T-helper 9 cell (primary cell): ENCODE results near the gene VAT1L.
"Not testable (repeated sequence)": the region's sequence is repeated elsewhere in the genome, so short reads cannot be mapped to it uniquely, and the experiment has no call there.

Experiments
- DNase-seq: peaks from one replicate; pipeline ENCODE4 v3.0.0-alpha.2; 2020

VAT1L gene

DNA sequence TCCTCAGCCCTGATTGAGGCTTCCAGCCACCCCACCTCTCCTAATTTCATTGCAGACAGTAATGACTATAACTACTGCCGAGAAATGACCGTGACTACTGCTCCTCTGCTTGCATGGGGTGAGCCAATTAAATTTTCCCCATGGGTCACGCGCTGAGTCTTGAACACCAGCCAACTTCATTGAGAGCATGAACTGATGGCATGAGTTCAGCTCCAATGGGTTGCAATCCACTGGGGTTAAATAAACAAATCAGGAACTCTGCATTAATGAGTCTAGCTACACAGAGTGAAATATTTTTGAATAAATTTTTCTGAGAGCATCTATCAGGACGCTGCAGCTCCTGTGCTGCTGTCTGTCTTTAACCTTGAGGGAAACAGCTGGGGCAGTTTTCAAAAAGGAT lies 172.4 kb downstream of the VAT1L start:
- DNase-seq = no peak

DNA sequence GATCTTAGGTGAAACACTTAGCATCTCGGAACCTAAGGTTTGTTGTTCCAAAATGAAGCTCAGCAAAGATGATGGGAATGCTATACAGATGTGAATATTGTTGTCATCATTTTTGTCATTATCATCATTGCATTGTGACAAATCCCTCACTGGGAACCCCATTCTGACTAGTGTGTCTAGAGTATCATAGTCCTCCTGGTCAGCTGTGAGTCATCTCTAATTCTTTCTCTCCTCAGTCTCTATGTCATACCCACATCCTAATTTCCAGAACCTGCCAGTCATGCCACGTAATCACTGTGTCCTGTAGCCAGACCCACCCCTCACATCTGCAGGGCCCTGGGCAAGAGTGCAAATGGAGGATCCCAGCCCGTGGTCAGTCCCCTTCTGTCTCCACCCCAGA lies 173.4 kb downstream of the VAT1L start:
- no peak for DNase-seq

DNA sequence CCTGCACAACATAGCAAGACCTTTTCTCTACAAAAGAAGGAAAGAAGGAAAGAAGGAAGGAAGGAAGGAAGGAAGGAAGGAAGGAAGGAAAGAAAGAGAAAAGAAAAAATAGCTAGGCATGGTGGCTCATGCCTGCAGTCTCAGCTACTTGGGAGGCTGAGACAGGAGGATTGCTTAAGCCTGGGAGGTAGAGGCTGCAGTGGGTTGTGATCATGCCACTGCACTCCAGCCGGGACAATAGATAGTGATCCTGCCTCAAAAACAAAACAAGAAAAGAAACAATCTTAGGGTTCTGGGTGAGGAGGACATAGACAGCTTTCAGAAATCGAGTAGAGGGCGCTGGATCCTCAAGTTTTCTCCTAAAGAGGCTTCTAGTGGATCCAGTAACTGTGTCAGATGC lies 174.3 kb downstream of the VAT1L start:
- DNase-seq = no peak

DNA sequence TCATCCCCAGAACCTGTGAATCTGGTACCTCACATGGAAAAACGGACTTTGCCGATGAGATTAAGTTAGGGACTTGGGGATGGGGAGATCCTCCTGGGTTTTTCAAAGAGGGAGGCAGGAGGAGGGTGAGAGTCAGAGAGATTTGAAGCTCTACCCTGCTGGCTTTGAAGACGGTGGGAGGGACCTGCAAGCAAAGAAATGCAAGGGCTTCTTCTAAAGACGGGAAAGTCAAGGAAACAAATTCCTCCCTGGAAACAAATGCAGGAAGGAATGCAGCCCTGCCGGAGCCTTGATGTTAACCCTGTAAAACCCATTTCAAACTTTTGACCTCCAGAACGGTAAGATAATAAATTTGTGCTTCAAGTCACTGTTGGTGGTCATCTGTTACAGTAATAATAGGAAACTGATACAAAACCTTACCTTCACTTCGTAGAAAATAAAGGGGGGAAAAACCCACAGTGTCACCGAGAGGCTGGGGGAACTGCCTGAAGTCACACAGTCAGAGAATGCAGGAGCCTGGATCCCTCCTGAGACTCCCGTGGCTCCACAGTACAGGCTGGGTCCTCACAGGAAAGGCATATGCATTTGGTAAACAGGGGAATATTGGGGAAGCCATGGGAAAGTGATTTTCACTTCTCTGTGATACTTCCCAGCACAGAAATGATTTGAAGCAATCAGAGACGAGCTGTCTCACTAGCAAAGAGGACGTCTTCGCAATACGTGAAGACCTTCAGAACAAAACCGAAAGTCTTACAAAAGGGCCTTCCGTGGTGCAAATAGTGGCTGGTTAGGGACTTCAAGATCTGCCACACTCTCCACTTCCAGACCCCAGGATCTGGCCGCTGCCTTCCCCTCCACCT lies 175.1 kb downstream of the VAT1L start:
- no peak for DNase-seq

DNA sequence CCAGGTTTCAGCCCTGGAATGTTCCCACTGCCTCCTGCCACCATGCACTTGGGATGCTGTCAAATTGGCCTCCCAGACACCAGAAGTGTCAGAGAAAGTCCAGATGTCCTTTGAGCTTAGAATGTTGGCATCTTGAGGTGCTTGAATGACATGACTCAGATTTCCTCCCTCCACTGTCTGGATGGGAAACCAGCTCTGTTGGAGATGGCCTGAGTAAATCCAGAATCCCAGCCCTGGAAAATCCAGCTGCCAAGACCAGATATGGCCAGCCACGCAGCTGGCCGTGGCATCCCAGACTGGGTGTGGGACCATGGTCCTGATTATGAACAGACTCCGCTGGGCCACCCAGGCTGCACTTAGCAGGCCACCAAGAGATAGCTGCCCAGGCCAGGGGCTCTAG lies 177.0 kb downstream of the VAT1L start:
- no peak for DNase-seq

DNA sequence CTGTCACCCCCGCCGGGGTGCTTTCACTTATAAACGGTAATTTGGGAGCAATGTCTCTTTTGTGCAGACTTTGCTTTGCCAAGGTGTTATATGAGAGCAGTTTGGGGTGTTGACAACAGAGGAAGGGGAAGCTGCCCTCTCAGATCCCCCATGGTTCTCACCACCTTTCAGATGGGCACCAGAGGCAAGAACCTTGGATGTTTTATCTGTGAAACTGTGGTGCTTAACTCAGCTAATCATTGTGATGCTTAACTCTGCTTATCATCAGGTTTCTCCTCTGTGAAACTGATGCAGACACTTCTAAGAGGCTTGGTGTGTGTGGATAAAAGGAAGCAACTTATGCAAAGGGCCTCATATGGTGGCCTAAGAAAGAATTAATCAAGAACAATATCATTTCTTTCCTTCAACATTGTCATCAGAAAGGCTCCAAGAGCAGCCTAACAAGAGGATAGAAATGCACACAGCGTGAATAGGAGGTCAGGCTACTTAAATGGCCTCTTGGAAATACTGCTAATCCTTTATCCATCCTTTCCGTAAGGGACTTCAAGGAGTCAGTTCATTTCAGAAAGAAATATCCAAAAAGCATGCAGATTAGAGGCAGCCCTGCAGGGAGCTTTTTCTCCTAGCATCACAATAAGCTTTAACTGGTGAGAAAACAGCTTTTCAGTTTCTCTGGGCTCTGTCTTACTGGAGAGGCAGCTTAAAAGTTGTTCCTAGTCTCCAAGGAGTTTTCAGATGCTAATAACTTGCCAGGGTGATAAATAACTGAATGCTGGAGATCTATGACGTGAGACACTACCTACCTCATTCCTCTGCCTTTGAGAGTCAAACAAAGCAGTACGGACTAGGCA lies 178.9 kb downstream of the VAT1L start:
- DNase-seq = no peak

DNA sequence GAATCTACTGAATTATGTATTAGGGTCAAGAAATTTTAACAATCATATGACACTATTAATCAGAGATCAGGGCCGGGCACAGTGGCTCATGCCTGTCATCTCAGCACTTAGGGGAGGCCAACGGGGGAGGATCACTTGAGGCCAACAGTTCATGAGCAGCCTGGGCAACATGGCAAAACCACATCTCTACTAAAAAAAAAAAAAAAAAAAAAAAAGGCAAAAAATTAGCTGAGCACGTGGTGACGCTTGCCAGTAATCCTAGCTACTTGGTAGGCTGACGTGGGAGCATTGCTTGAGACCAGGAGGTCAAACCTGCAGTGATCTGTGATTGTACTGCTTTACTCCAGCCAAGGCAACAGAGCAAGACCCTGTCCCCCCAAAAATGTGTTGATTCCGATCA lies 181.5 kb downstream of the VAT1L start:
- DNase-seq = no peak

DNA sequence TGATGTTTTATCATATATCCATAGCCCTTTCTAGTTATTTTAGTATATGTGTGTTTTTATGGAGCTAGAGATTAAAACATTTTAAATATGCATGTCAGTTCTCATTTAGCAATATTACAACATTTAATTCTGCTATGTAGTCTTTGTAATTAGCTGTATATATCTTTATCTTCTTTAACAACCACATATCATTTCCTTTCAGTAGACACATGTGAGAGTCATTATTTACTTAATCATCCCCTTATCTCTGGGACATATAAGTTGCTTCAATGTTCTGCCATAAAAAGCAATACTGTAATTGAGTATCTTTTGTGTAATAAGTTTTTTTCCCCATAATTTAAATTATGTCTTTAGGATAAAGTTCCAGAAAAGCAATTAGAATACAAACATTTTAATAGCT lies 182.0 kb downstream of the VAT1L start:
- DNase-seq = no peak

DNA sequence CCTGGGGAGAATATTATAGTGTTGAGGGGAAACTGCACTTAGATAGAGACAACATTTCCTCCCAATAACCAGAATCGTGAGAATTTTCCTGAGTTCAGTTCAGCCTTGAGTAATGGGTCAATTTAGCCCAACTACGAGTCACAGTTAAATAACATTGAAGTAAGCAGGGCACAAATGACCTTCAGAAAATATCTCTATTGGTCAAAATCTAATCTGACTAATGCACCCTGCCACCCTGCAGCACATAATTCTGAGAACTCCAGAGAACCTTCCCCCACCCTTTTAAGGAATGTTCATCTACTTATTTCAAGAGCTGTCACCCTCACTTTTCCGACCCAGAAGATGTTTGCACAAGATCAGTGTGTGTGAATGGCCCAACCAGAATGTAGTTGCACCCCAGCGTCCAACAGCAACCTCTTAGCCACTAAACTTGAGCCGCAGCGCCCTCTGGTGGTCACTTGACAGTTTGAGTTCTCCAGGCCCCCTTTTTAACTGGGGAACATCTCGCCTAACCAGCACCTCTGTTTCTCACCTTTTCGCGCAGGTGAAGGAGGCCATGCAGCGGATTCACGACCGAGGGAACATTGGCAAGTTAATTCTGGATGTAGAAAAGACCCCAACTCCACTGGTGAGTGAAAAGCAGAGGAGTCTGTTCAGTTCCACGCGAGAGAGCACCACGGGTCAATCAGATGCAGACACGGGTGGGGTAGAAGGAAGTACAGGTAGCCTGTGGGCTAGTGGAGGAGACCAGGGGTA lies 183.1 kb downstream of the VAT1L start:
- peak; percentile 77 for DNase-seq

DNA sequence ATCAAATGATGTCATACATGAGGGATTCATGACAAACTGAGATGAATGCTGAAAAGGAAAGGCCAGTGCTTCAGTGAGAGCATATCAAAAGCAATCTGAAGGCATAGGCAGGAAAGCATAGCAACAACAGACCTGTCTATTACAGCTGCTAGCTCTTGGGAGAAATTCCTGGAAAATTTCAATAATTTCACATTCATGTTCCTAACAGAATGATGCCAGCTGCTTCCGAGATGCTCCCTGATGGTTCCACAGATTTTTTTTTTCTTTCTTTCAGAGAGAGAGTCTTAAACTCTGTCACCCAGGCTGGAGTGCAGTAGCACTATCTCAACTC lies 183.7 kb downstream of the VAT1L start:
- no peak for DNase-seq

DNA sequence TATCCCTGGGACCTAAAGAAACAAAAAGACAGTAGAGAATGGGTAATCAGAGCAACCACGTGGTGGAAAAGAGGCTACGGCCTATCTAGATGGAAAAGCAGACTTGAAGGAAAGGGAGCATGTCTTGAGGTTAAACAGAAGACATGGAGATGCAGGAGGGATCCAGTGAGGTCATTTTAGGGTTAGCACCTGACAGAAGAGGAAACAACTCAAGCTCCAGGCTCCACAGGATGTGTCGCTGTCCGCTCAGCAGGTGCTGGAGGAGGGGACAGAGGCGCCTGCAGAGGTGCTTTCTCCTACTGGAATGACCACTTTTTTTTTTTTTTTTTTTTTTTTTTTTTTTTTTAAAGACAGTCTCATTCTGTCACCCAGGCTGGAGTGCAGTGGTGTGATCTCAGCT lies 186.5 kb downstream of the VAT1L start:
- no peak for DNase-seq

DNA sequence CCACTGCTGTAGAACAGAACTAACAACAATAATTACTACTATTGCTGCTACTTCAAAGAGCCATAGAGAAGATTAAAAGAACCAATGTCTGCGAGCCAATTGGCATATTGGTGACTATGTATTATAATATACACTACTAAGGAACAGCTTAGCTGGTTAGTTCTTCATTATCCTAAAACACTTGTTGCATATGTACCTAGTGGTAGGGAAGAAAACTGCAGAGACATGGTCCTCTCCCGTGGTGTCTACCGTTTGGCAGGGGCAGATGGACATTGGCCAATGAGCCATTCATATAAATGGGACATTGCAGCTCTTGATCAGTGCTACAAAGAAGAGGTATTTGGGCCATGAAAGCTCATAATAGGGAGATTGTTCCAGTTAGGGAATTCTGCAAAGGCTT lies 187.6 kb downstream of the VAT1L start:
- no peak for DNase-seq

DNA sequence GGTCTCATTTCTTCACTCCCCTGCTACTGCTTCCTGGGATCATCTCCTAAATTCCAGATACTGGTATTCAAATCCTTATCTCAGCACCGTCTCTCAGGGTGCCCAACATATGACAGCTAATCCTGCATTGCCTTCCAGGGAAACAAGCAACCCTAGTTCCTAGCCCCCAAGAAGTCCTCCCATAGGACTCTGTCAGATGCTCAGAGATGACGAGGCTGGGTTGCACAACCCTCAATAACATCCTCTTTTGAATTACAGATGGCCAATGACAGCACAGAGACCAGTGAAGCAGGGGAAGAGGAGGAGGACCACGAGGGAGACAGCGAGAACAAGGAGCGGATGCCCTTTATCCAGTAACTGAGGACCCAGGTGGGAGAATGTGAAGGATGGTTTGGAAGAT lies 189.0 kb downstream of the VAT1L start:
- DNase-seq = no peak

DNA sequence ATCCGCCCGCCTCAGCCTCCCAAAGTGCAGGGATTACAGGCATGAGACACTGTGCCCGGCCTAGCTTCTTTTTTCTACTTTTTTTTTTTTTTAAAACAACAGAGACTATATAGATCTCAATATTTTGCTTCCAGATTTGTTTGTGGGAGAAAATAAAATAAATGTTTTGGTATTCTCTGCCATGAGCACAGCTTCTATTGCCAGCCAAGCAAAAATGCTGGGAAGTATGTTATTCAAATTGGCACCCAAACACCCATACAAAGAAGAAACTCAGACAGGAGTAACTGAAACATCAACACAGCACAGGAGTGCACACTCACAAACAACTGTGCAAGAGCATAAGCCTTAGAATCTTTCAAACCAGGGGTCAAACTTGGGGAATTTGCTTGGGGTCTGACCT lies 196.7 kb downstream of the VAT1L start:
- DNase-seq = no peak

DNA sequence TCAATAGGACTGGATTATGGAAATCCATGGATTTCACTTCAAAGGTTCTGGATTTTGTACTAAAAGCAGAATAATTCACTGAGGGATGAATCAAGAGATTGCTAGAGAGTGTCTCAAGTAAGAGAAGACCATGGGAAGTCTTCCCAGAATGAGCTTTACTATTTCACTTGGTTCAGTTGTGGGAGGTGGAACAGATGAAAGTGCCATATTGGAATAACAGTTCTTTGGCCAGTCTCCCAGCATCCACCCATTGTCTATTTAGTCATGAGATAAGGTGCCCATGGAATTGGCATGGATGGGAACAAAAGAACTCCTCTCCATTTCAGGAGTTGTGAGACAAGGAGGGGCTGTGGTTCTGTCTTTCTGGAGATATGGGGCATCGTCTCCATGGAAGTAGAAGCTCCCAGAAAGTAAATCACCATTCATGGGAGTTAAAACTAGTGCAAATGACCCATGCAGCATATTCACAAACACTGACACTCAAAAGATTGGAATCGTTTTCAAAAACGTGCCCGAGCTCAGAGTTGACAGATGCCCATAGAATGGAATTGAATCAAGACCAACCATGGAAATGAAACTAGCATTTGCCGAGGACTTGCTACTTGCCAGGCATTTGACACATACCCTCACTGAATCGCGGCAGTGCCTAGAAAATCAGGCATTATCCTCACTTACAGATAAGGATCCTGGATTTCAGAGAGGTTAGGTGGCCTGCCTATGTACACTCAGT lies 197.8 kb downstream of the VAT1L start:
- no peak for DNase-seq

DNA sequence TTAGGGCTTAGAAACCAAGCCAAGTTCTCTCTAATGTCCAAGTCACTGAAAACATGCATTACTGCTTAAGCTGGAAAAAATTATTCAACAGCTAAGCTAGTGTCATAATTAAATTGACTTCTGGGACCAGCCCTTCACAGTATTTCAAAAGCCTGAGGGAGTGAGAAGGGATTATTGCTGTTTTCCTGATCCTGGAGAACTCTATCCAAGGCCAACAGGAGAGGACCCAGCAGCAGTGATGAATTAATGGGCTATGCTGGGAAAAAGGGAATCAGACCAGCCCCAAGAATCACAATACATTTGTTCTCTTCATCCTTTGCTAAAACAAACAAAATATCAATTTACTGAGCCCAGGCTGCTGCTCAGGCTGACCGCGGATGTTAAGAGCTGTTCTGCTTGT lies 199.4 kb downstream of the VAT1L start:
- DNase-seq = no peak

DNA sequence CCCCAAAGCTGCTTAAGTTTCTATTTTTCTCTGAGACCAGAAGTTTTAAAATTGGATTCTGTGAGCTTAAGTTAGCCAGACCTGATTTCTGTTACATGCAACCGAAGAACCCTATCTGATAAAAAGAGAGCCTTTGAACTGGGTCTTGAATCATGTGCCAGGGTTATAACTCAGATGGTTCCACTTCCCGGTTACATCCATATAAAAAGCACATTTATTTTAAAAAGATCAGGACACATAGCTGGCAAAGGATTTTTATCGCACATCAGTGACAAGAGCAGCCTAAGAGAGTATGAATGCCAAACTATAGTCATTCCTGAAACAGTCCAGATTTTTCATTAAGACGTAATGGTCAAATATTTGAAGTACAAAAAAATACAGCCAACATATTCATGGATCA lies 201.5 kb downstream of the VAT1L start:
- no peak for DNase-seq

DNA sequence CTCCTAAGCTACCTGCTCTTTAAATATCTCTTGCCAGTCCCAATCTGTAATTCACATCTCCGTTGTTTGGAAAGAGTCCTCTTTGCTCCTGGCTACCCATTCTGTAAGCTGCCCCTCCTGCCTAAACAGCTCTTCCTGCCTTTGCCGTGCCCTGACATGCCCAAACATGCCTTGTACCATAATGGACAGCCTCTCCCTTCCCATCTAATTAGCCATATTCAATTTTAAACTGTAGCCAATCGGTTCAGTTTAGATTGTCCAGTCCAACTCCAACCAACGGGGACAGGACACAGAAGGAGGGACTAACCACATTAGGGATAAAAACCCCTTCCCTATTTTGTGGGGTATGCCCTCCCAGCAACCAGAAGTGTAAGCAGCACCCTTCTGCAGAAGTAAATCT lies 203.3 kb downstream of the VAT1L start:
- no peak for DNase-seq

DNA sequence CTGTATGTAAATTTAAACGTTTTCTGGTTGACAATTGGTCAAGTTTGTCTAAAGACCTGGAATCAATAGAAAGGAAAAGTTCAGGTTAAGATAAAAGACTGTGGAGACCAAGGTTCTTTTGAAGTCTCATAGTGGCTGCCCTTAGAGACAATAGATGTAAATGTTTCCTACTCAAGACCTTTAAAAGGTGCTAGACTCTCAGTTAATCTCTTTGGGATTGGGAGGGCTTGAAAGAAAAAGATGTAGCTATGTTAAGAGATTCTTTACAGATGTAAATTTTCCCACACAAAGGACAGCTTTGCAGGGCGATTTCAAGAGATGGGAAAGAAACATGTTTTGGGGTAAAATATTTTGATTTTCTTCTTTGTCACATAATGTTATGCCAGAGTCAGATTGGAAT lies 204.0 kb downstream of the VAT1L start:
- not testable (repeated sequence) for DNase-seq

DNA sequence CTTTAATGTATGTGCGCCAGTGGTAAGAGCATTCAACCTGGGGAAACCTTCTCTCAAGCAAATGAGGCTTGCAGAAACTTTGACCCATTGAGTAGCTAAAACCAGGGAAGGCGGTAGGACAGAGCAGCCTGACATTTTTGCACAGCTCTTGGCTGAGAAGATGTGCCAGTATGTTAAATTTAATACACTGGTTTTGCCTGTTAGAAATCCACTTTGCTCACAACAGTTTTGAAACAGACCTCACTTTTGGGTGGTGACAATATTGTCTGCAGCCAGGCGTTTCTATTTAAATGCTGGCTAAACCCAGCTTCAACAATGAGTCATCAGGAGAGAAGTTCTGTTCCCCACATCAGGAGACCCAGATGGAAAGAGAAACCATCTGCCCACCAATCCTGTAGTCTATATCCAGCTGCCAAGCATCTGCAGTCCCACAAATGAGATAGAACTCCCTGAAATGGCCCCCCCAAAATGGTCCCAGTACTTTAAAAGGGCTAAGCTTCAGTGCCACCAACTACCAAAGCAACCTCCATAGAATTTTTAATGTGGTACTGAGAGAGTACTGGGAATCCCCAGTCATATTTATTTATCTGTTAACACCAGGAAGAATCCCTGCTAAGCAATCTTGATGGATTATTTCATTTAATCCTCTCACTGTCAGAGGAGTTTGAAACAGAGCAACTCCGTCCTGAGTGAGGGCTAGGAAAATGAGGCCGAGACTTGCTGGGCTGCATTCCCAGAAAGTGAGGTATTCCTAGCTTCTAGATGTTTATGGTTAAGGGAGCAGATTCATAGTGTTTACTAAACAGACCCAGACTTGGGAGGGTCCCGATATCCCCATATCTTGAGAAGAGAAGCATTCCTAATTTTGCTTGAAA lies 205.0 kb downstream of the VAT1L start:
- DNase-seq = no peak

DNA sequence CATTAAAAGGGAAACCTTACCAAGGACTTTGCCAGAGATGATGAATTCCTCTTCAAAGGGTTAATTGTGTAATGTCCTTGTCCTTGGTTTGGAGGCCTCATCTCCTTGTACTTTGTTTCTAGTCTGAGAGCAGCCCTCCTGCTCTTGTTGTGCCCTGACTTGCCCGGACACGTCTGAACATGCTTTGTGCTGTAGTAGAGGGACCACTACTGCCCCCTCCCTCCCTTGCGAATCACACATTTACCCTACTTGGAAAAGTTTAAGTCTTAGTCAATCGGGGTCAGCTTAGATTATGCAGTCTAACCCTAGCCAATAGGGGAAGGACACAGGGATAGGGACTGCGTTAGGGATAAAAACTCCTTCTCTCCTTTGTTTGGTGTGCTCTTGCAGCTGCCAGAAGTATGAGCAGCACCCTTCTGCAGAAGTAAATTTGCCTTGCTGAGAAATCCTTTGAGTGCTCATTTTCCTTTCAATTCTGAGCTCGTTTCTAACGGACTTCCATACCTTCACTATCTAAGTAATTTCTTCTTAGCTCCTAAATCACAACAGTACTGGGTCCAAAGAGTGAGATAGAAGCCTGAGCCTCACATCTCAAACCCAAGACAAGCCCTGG lies 207.6 kb downstream of the VAT1L start:
- DNase-seq = no peak
